Neural crest cell (in vitro differentiated cells): ENCODE data around the gene PSMD4. TPM values are rescaled to one million over a fixed set of nuclear protein-coding genes. Genes with fewer than 3 reads are reported as not detected.

Experiments used
- DNase-seq: peaks from one replicate; pipeline ENCODE4 v3.0.0; 2021; ENCODE audit warnings: low read depth, mixed read lengths, low spot score
- H3K27ac Mint-ChIP-seq: one replicate; pipeline ENCODE4 v1.8.0; 2021; ENCODE audit warnings: mild to moderate bottlenecking, mixed read lengths; ENCODE audit not compliant: unreplicated experiment
- H3K27me3 Mint-ChIP-seq: 2 replicates; pipeline ENCODE4 v1.8.0; 2021; ENCODE audit warnings: low read depth, mild to moderate bottlenecking, mixed read lengths
- H3K36me3 Mint-ChIP-seq: 2 replicates; pipeline ENCODE4 v1.8.0; 2021; ENCODE audit warnings: low read depth, mild to moderate bottlenecking, mixed read lengths
- H3K4me1 Mint-ChIP-seq: 2 replicates; pipeline ENCODE4 v1.8.0; 2021; ENCODE audit warnings: mixed read lengths
- H3K4me3 Mint-ChIP-seq: one replicate; pipeline ENCODE4 v1.8.0; 2021; ENCODE audit warnings: mild to moderate bottlenecking, mixed read lengths
- H3K9me3 Mint-ChIP-seq: 2 replicates; pipeline ENCODE4 v1.8.0; 2021; ENCODE audit warnings: mixed read lengths
- CTCF ChIP-seq: fragments of 200-600 bp; sonication (generic); conservative IDR thresholded peaks from 2 replicates; pipeline ENCODE4 v1.5.0; 2021; ENCODE audit warnings: antibody characterized with exemption, mild to moderate bottlenecking
- total RNA-seq: library from RNA; stranded (reverse); gene quantifications from 2 replicates; pipeline ENCODE4 v1.2.1, GENCODE V29; 2021

The PSMD4 gene
- total RNA-seq, 1 donor from 2014 or later = 214 TPM

GRCh38 chr1:151221616-151222015 is 32.9 kb upstream of the PSMD4 start:
- H3K4me1 Mint-ChIP-seq = no peaks in the 10 kb centered on the region
- no peak overlapping the region for H3K4me3 Mint-ChIP-seq
- no peak overlapping the region for H3K27ac Mint-ChIP-seq
- no peak for TF ChIP-seq CTCF
- no peak for DNase-seq
- H3K27me3 Mint-ChIP-seq = no peaks in the 10 kb centered on the region
- H3K9me3 Mint-ChIP-seq = no peaks in the 10 kb centered on the region
- peaks cover under 1% of the 10 kb centered on the region for H3K36me3 Mint-ChIP-seq

GRCh38 chr1:151222130-151222529 is 32.4 kb upstream of the PSMD4 start:
- Mint-ChIP-seq H3K27me3 (no peaks in the 10 kb centered on the region), H3K27ac (no peak overlapping the region), H3K36me3 (no peaks in the 10 kb centered on the region), H3K9me3 (no peaks in the 10 kb centered on the region), H3K4me1 (no peaks in the 10 kb centered on the region), H3K4me3 (no peak overlapping the region)
- TF ChIP-seq CTCF = no peak
- no peak for DNase-seq

GRCh38 chr1:151235235-151235634 is 19.3 kb upstream of the PSMD4 start:
- Mint-ChIP-seq H3K27ac (no peak overlapping the region), H3K4me1 (no peaks in the 10 kb centered on the region), H3K4me3 (no peak overlapping the region), H3K27me3 (no peaks in the 10 kb centered on the region), H3K36me3 (peaks cover 30% of the 10 kb centered on the region), H3K9me3 (no peaks in the 10 kb centered on the region)
- no peak for DNase-seq
- TF ChIP-seq CTCF = no peak

- no peak overlapping the region for H3K27ac Mint-ChIP-seq
- no peak overlapping the region for H3K4me3 Mint-ChIP-seq
- no peak for TF ChIP-seq CTCF
- no peaks in the 10 kb centered on the region for H3K27me3 Mint-ChIP-seq
- DNase-seq = no peak
- H3K9me3 Mint-ChIP-seq = no peaks in the 10 kb centered on the region
- H3K36me3 Mint-ChIP-seq = peaks cover 27% of the 10 kb centered on the region
- H3K4me1 Mint-ChIP-seq = no peaks in the 10 kb centered on the region
Measured at GRCh38 chr1:151237678-151238466, 16.7 kb upstream of the PSMD4 start.

- Mint-ChIP-seq H3K36me3 (peaks cover 27% of the 10 kb centered on the region), H3K9me3 (no peaks in the 10 kb centered on the region), H3K27me3 (no peaks in the 10 kb centered on the region), H3K27ac (no peak overlapping the region), H3K4me3 (no peak overlapping the region), H3K4me1 (no peaks in the 10 kb centered on the region)
- no peak for TF ChIP-seq CTCF
- DNase-seq = no peak
Measured at GRCh38 chr1:151238467-151238739, 16.1 kb upstream of the PSMD4 start.
